ENCODE results near the gene SNRPD2.
"Not testable (repeated sequence)": the region's sequence is repeated elsewhere in the genome, so short reads cannot be mapped to it uniquely, and the experiment has no call there.

SNRPD2 gene

DNA sequence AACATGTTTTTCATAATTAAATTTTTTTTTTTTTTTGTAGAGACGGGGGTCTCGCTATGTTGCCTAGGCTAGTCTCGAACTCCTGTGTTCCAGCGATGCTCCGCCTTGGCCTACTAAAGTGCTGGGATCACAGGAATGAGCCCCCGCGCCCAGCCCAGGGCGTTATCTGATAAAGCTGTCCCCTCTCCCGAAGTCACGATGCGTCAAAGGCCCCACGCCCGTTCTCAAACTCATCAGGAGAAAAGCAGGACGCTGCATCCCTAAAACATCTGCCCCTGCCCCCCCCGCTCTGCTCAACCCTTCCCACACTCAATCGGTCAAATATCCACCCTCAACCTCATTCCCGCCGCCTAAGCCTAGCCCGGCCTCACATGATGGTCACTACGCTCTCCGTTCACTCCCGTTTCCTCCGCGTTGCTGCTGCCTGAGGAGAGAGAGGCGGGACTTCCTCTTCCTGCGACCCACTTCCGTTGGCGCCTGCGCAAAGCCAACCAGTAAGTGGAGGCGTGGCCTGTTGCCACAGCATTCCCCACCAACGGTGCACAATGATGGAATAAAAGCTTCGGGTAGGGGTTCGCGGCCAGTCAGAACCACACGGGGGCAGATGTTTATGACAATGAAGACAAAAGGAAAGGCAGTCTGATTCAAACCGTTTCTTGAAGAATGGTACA is at the start of gene SNRPD2:
Gene SNRPD2, minus strand, starts transcription at position 438 of the 671 bp plus-strand sequence. Its CDS starts 65 bp downstream, at position 373.
- DNase-seq = peak; percentile 87

DNA sequence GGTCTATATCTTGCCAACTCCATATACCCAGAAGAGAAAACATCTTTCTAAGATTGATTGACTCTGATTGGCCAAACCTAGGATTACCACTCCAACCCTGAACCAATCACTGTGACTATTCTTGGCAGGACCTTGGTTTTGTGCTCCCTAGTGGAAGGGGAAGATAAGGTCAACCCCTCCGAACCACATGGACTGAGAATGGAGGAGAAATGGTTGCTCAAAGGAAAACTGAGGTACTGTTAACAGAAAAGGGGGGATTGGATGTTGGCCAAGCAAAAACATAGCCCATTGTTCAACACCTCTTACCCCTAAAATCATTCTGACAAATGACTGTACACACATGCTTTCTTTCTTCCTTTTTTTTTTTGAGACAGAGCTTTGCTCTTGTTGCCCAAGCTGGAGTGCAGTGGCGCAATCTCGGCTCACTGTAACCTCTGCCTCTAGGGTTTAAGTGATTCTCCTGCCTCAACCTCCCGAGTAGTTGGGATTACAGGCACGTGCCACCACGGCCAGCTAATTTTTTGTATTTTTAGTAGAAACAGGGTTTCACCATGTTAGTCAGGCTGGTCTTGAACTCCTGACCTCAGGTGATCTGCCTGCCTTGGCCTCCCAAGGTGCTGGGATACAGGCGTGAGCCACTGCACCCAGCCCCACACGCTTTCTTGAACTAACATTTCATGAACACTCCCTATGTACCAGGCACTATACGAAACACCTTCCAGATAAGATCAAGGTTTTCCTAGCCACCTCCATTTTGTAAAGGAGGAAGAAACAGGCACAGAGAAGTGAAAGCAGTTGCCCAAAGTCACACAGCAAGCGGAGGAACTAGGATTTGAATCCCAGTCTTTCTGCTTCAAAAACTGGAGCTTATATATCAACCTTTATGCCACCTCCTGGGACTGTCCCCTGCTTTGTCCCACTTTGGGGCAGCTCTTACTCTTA is 48.0 kb upstream of the SNRPD2 start:
- no peak for DNase-seq

GRCh38 chr19:45733160-45733810 is 41.5 kb upstream of the SNRPD2 start, which contains the start of gene MEIOSIN:
Gene MEIOSIN (plus strand): TSS chr19:45733439. CDS start chr19:45735377, 1,938 bp downstream.
- DNase-seq = no peak

DNA sequence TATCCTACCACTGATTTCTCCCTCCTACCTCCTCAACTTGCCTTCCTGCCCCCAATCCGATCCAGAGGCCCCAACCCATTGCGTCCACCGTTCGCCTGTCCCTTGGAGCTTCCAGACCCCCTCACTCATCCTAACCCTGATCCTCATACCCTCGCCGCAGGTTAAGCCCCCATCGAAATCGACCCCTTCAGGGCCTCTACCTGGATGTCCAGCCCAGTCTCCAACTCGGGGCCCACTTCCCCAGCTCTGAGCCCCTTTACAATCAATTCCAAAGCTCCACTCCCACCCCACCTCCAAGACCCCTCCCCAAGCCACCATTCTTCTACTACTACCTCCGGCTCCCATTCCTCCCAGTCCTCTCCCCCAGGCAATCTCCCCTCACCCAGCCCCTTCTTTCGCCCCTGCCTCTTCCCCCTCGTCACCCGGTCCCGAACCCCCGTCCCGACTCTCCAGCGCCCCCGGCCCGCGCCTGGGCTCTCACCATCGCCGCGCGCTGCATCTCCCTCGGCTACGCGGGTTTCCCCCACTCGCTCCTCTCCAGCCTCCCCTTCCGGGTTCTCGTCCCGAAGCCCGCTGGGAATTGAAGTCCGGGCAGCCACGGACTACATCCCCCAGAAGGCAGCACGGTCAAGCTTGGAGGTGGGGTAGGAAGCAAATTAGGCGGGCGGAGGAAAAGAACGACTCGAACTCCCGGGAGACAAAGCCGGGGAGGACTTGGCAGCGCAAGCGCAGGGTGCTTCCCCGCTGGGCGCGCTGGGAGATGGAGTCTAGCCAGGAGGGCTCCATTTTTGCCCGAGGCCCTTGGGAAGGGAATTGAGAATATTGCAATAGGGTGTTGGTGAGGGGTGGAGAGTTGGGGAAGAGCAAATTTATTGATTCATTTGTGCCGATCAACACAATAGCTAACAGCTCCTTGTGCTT is 38.9 kb upstream of the SNRPD2 start, which contains the start of gene FBXO46:
Gene FBXO46, minus strand, starts transcription at position 529 of the 921 bp plus-strand sequence. CDS start 17,401 bp downstream, outside the sequence.
- DNase-seq = peak; percentile 92

- DNase-seq = no peak
These were observed 38.1 kb upstream of the SNRPD2 start for GRCh38 chr19:45729800-45730290.

- DNase-seq = not testable (repeated sequence)
These were observed 36.9 kb upstream of the SNRPD2 start for GRCh38 chr19:45728683-45729082.

DNA sequence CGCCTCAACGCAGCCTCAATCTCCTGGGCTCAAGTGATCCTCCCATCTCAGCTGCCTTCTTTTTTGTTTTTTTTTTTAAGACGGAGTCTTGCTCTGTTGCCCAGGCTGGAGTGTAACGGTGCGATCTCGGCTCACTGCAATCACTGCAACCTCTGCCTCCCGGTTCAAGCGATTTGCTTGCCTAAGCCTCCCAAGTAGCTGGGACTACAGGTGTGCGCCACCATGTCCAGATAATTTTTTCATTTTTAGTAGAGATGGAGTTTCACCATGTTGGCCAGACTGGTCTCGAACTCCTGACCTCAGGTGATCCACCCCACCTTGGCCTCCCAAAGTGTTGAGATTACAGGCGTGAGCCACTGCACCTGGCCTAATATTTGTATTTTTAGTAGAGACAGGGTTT is 28.3 kb upstream of the SNRPD2 start:
- not testable (repeated sequence) for DNase-seq

- no peak for DNase-seq
These were observed 26.4 kb upstream of the SNRPD2 start for GRCh38 chr19:45717983-45718650.

DNA sequence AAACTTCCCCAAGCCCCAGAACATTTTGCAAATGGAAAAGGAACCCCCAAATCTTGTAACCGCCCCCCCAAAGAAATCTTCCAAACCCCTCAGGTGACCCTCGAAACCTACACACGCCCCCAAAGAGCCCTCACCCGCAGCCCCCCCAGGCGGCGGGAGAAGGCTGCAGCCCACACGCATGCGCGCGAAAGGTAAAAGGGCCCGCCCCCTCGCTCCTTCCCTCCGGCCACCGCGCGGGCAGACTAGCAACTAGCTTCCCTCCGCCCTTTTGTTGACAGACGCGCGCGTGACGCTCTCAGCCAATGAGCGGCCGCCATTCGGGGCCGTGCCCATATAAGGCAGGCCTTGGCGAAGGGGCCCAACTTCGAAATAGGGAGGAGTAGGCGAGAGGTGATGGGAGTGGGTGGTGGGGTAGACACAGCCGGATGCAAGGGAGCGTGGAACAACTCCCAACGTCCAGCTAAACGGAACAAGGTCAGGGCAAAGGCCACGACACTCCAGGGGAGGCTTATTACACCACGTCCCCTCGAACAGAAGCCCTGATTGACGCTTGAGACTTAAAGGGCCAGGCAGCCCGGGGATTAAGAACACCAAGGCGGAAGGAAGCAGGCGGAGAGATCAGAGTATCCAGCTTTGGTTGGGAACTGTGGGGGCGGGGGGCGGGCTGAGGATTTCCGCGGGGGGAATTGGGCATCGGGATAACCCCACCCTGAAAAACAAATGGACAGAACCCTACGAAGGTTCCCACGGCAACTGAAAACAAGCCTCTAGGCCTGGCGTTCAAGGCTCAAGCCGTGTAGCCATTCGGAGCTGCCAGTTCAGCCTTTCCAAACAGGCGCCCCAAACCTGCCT is 25.6 kb upstream of the SNRPD2 start:
- peak; percentile 89 for DNase-seq

DNA sequence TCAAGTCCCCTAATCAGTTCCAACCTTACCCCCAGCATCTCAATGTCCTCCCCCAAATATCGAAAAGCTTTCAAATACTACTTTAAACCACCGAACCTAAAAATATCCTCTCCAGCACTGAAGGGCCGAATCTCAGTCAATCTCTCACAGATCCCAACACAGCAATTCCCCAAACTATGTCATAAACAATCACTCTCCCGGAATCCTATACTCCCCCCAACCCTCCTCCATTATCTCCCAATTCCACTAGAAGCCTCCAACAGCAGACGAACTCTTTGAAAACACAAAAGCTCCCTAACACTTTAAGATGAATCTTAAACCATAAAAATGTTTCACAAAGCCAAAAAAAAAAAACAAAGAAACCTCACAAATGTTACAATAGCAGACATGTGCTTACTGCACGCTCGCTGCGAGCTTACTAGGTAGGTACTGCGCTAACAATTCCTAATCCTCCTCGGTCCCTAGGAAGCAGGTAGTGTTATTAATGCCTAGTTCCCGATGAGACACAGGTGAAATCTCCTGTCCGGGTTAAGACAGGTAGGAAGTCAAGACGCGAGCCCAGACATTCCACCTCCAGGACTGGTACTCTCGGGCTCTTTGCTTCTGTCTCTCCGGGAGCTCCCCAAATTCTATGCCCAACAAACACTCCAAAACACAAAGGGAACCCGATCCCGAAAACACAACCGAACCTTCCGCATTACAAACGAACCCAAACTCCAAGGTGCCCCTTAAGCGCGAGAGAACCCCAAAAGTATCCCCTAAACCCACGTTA is 24.8 kb upstream of the SNRPD2 start:
- DNase-seq = no peak

- no peak for DNase-seq
These were observed 23.4 kb upstream of the SNRPD2 start for GRCh38 chr19:45715139-45715538.

GRCh38 chr19:45713141-45713540 is 21.4 kb upstream of the SNRPD2 start:
- DNase-seq = no peak

GRCh38 chr19:45712699-45713067 is 20.9 kb upstream of the SNRPD2 start:
- DNase-seq = no peak

GRCh38 chr19:45711851-45712698 is 20.3 kb upstream of the SNRPD2 start:
- no peak for DNase-seq

GRCh38 chr19:45710356-45711130 is 18.8 kb upstream of the SNRPD2 start:
- no peak for DNase-seq

DNA sequence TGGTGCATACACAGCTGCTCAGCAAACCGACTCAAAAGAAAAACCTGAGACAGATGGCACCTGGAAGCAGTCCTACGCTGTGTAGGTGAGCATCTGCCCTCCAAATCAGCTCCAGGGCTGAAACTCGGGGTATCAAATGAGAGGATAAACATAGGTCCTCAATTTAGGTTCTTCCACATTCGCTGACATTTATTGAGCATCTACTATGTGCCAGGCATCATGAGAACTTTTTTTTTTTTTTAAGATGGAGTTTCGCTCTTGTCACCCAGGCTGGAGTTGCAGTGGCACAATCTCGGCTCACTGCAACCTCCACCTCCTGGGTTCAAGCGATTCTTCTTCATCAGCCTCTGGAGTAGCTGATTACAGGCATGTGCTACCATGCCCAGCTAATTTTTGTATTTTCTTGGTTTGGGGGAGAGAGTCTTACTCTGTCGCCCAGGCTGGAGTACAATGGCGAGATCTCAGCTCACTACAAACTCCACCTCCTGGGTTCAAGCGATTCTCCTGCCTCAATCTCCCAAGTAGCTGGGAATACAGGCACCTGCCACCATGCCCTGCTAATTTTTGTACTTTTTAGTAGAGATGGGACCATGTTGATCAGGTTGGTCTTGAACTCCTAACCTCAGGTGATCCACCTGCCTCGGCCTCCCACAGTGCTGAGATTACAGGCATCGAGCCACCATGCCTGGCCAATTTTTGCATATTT is 14.1 kb upstream of the SNRPD2 start:
- DNase-seq = no peak

DNA sequence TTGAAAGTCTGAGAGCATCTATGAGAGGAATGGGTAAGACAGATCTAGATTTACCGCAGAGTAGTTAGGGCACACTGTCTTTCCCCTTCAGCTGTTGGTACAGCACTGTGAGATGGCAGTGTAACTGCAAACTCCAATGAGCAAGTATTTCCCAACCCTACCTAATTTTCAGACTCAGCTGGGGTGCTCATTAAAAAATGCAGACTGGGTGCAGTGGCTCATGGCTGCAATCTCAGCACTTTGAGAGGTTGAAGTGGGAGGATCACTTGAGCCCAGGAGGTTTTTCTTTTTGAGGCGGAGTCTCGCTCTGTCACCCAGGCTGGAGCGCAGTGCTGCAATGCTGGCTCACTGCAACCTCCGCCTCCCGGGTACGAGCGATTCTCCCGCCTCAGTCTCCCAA is 13.4 kb upstream of the SNRPD2 start:
- DNase-seq = no peak

Data from NCI-H1436 treated with DMSO at 0.1 percent for 48 hours (cell line).